OCI-LY7 (cell line): ENCODE results near the gene CHML.

Experiments
- EZH2phosphoT487 ChIP-seq: fragments of 200-600 bp; sonication (generic); IDR thresholded peaks from 2 replicates; pipeline ENCODE4 v1.6.1; 2018; ENCODE audit warnings: low read depth, borderline replicate concordance, mild to moderate bottlenecking, mixed run types, antibody characterized with exemption, low read length, moderate library complexity, mixed read lengths
- TF ChIP-seq, protein P1 (sequence below): fragments of 200-600 bp; sonication (generic); conservative IDR thresholded peaks from 2 replicates; pipeline ENCODE4 v1.5.1; 2014; ENCODE audit warnings: mild to moderate bottlenecking, antibody characterized with exemption, low read length, moderate library complexity, mixed read lengths

GRCh38 chr1:241637604-241638003 lies 2.6 kb downstream of the CHML start:
- TF ChIP-seq, protein P1, sequence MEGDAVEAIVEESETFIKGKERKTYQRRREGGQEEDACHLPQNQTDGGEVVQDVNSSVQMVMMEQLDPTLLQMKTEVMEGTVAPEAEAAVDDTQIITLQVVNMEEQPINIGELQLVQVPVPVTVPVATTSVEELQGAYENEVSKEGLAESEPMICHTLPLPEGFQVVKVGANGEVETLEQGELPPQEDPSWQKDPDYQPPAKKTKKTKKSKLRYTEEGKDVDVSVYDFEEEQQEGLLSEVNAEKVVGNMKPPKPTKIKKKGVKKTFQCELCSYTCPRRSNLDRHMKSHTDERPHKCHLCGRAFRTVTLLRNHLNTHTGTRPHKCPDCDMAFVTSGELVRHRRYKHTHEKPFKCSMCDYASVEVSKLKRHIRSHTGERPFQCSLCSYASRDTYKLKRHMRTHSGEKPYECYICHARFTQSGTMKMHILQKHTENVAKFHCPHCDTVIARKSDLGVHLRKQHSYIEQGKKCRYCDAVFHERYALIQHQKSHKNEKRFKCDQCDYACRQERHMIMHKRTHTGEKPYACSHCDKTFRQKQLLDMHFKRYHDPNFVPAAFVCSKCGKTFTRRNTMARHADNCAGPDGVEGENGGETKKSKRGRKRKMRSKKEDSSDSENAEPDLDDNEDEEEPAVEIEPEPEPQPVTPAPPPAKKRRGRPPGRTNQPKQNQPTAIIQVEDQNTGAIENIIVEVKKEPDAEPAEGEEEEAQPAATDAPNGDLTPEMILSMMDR, result no peak
- TF ChIP-seq EZH2phosphoT487, result no peak
